Small intestine (tissue), 7 donors: ENCODE data around the gene CLRN2. TPM values are rescaled to one million over a fixed set of nuclear protein-coding genes. Genes with fewer than 3 reads are reported as not detected.

ENCODE experiments used
- DNase-seq, 2 donors: peaks; one replicate each; pipeline versions ENCODE4 v3.0.0 to v3.0.0-alpha.2; 2013
- FAIRE-seq: peaks from 2 replicates; lab custom pipeline; 2012; peaks lifted over from hg19 to GRCh38; lab: Jason Lieb, UNC
- H3K27ac ChIP-seq, 3 donors: one replicate each; pipeline ENCODE4 v1.5.1; 2013; ENCODE audit warnings: low read length in 2 of 3, mild to moderate bottlenecking in 2 of 3, control low read depth in 1 of 3, inconsistent platforms in 1 of 3, low read depth in 1 of 3, moderate library complexity in 1 of 3
- H3K27me3 ChIP-seq, 3 donors: one replicate each; pipeline ENCODE4 v1.6.1; 2013; ENCODE audit warnings: low read length in 3 of 3, inconsistent platforms in 1 of 3; ENCODE audit not compliant: control insufficient read depth in 3 of 3, insufficient read depth in 3 of 3
- H3K36me3 ChIP-seq, 3 donors: one replicate each; pipeline ENCODE4 v1.6.1; 2013; ENCODE audit warnings: low read length in 3 of 3, inconsistent platforms in 1 of 3, low read depth in 1 of 3, mild to moderate bottlenecking in 1 of 3, moderate library complexity in 1 of 3; ENCODE audit not compliant: control insufficient read depth in 3 of 3, insufficient read depth in 2 of 3
- H3K4me1 ChIP-seq, 3 donors: one replicate each; pipeline ENCODE4 v1.6.1; 2013; ENCODE audit warnings: low read length in 2 of 3, inconsistent platforms in 1 of 3, low read depth in 1 of 3, mild to moderate bottlenecking in 1 of 3, moderate library complexity in 1 of 3; ENCODE audit not compliant: control insufficient read depth in 3 of 3, insufficient read depth in 2 of 3
- H3K4me3 ChIP-seq, 3 donors: one replicate each; pipeline ENCODE4 v1.5.1; 2013; ENCODE audit warnings: low read length in 3 of 3, control low read depth in 1 of 3, inconsistent platforms in 1 of 3, low read depth in 1 of 3, mild to moderate bottlenecking in 1 of 3, moderate library complexity in 1 of 3
- H3K9me3 ChIP-seq, 2 donors: one replicate each; pipeline ENCODE4 v1.6.1; 2013; ENCODE audit warnings: low read depth in 1 of 2, low read length in 1 of 2; ENCODE audit not compliant: control insufficient read depth in 2 of 2, insufficient read depth in 1 of 2
- WGBS, 3 donors: extraction: QIAGEN DNeasy Blood & Tissue Kit; methylation state at CpG; one replicate each; pipeline ENCODE4 v1.1.7; 2013; 5-methylcytosine and 5-hydroxymethylcytosine counted together
- polyA plus RNA-seq, 4 donors: library from polyadenylated mRNA; stranded (reverse) in 3 of 4; unstranded in 1 of 4; fragments of 200-250 nt in 3 of 4; fragments of 120-200 nt in 1 of 4; gene quantifications; one replicate each; pipeline versions ENCODE4 v1.2.1 to v1.2.3, GENCODE V29; 2013
- donor health status: healthy with polysubstance abuse.
- donor health status: control.
- donor health status: control.
- donor health status: Bipolar disorder and iron deficiency.
- donor health status: healthy.

Gene CLRN2
- polyA plus RNA-seq, 4 donors, result not detected

- H3K27ac ChIP-seq, result no peak overlapping the region
- WGBS, 3 donors, result 71 to 81% (median 76%) methylated on average over 5 of the region's 5 CpGs
- no peak overlapping the region for H3K4me3 ChIP-seq
- H3K27me3 ChIP-seq, result no peaks in the 10 kb centered on the region
- H3K9me3 ChIP-seq, result no peaks in the 10 kb centered on the region
- no peaks in the 10 kb centered on the region for H3K36me3 ChIP-seq
- DNase-seq (no peak), FAIRE-seq (no peak)
- H3K4me1 ChIP-seq, result no peaks in the 10 kb centered on the region
Observed at GRCh38 chr4:17557880-17558279, 42.9 kb downstream of the CLRN2 start.

GRCh38 chr4:17558941-17559708, 44.2 kb downstream of the CLRN2 start:
- H3K4me3 ChIP-seq, result no peak overlapping the region
- WGBS, 3 donors, result 60 to 78% (median 64%) methylated on average over 4 of the region's 4 CpGs
- no peak for FAIRE-seq
- peak overlapping the region in 1 of 3 donors; percentile 13 for H3K27ac ChIP-seq
- H3K36me3 ChIP-seq, result no peaks in the 10 kb centered on the region
- peak in 1 of 2 donors; percentile 62 for DNase-seq
- no peaks in the 10 kb centered on the region for H3K27me3 ChIP-seq
- H3K4me1 ChIP-seq, result no peaks in the 10 kb centered on the region
- no peaks in the 10 kb centered on the region for H3K9me3 ChIP-seq

- Histone ChIP-seq H3K36me3 (no peaks in the 10 kb centered on the region), H3K4me3 (no peak overlapping the region), H3K4me1 (no peaks in the 10 kb centered on the region), H3K27ac (peak overlapping the region in 1 of 3 donors; percentile 13), H3K27me3 (no peaks in the 10 kb centered on the region), H3K9me3 (no peaks in the 10 kb centered on the region)
- WGBS, 3 donors, result 92 to 96% (median 92%) methylated on average over 3 of the region's 3 CpGs
- no peak for FAIRE-seq
- DNase-seq, result no peak
Observed at GRCh38 chr4:17559709-17560048, 44.7 kb downstream of the CLRN2 start.

GRCh38 chr4:17560065-17560673, 45.2 kb downstream of the CLRN2 start:
- Histone ChIP-seq H3K4me1 (no peaks in the 10 kb centered on the region), H3K4me3 (no peak overlapping the region), H3K27ac (no peak overlapping the region), H3K36me3 (no peaks in the 10 kb centered on the region), H3K27me3 (no peaks in the 10 kb centered on the region), H3K9me3 (no peaks in the 10 kb centered on the region)
- no peak for FAIRE-seq
- WGBS, 3 donors, result 83 to 88% (median 85%) methylated on average over 6 of the region's 6 CpGs
- DNase-seq, result no peak

- H3K36me3 ChIP-seq, result no peaks in the 10 kb centered on the region
- DNase-seq (no peak), FAIRE-seq (no peak)
- H3K27me3 ChIP-seq, result no peaks in the 10 kb centered on the region
- H3K9me3 ChIP-seq, result no peaks in the 10 kb centered on the region
- 80 to 88% (median 87%) methylated on average over 8 of the region's 8 CpGs for WGBS, 3 donors
- no peak overlapping the region for H3K27ac ChIP-seq
- H3K4me1 ChIP-seq, result no peaks in the 10 kb centered on the region
- H3K4me3 ChIP-seq, result no peak overlapping the region
Observed at GRCh38 chr4:17561195-17561909, 46.4 kb downstream of the CLRN2 start.

- no peak overlapping the region for H3K27ac ChIP-seq
- 52 to 67% (median 59%) methylated on average over 1 of the region's 1 CpG for WGBS, 3 donors
- DNase-seq (no peak), FAIRE-seq (no peak)
- H3K36me3 ChIP-seq, result no peaks in the 10 kb centered on the region
- H3K4me3 ChIP-seq, result no peak overlapping the region
- no peaks in the 10 kb centered on the region for H3K27me3 ChIP-seq
- no peaks in the 10 kb centered on the region for H3K4me1 ChIP-seq
- no peaks in the 10 kb centered on the region for H3K9me3 ChIP-seq
Observed at GRCh38 chr4:17562157-17562556, 47.2 kb downstream of the CLRN2 start.

- Histone ChIP-seq H3K36me3 (no peaks in the 10 kb centered on the region), H3K27ac (no peak overlapping the region), H3K9me3 (no peaks in the 10 kb centered on the region), H3K27me3 (no peaks in the 10 kb centered on the region), H3K4me3 (no peak overlapping the region), H3K4me1 (no peaks in the 10 kb centered on the region)
- DNase-seq (no peak), FAIRE-seq (no peak)
- WGBS, 3 donors, result 92 to 95% (median 92%) methylated on average over 3 of the region's 3 CpGs
Observed at GRCh38 chr4:17565846-17566245, 50.9 kb downstream of the CLRN2 start.

- no peak for FAIRE-seq
- 74 to 77% (median 74%) methylated on average over 2 of the region's 2 CpGs for WGBS, 3 donors
Observed at GRCh38 chr4:17567271-17567670, 52.3 kb downstream of the CLRN2 start.

More at GRCh38 chr4:17567271-17567670, 52.3 kb downstream of the CLRN2 start:
- Histone ChIP-seq H3K27ac (no peak overlapping the region), H3K9me3 (no peaks in the 10 kb centered on the region), H3K4me1 (no peaks in the 10 kb centered on the region), H3K36me3 (no peaks in the 10 kb centered on the region), H3K4me3 (no peak overlapping the region), H3K27me3 (no peaks in the 10 kb centered on the region)
- DNase-seq, result no peak
